PFSK-1 (cell line): ENCODE results near the gene COMTD1.

ENCODE experiments used
- FOXP2 ChIP-seq: optimal IDR thresholded peaks from 2 replicates; pipeline ENCODE3; 2011; ENCODE audit warnings: borderline replicate concordance, control low read depth, inconsistent platforms; ENCODE audit not compliant: insufficient read depth; ENCODE audit errors: extremely low read length, extremely low read depth
- POLR2AphosphoS5 ChIP-seq: IDR thresholded peaks from 2 replicates; pipeline ENCODE4 v1.6.1; 2012; ENCODE audit warnings: low read depth, mild to moderate bottlenecking, control low read depth, low read length, moderate library complexity
- SIN3A ChIP-seq: IDR thresholded peaks from 2 replicates; pipeline ENCODE4 v1.6.1; 2012; ENCODE audit warnings: mild to moderate bottlenecking, low read length, moderate library complexity, borderline replicate concordance; ENCODE audit not compliant: insufficient read depth
- TAF1 ChIP-seq: IDR thresholded peaks from 2 replicates; pipeline ENCODE4 v1.6.1; 2012; ENCODE audit warnings: low read length, control low read depth, borderline replicate concordance; ENCODE audit not compliant: insufficient read depth
- TF ChIP-seq, protein P1 (sequence below), 2 experiments: IDR thresholded peaks; 2 replicates each; pipeline versions ENCODE4 v1.6.1 to v1.8.0; 2011 to 2012; ENCODE audit warnings: low read depth in 2 of 2, low read length in 2 of 2, control low read depth in 1 of 2, inconsistent platforms in 1 of 2, mild to moderate bottlenecking in 1 of 2, moderate library complexity in 1 of 2; ENCODE audit not compliant: insufficient read depth in 1 of 2

COMTD1 gene

GRCh38 chr10:75246506-75246905, 10.7 kb upstream of the COMTD1 start:
- no peak for TF ChIP-seq FOXP2
- TF ChIP-seq SIN3A = no peak
- TF ChIP-seq, protein P1, sequence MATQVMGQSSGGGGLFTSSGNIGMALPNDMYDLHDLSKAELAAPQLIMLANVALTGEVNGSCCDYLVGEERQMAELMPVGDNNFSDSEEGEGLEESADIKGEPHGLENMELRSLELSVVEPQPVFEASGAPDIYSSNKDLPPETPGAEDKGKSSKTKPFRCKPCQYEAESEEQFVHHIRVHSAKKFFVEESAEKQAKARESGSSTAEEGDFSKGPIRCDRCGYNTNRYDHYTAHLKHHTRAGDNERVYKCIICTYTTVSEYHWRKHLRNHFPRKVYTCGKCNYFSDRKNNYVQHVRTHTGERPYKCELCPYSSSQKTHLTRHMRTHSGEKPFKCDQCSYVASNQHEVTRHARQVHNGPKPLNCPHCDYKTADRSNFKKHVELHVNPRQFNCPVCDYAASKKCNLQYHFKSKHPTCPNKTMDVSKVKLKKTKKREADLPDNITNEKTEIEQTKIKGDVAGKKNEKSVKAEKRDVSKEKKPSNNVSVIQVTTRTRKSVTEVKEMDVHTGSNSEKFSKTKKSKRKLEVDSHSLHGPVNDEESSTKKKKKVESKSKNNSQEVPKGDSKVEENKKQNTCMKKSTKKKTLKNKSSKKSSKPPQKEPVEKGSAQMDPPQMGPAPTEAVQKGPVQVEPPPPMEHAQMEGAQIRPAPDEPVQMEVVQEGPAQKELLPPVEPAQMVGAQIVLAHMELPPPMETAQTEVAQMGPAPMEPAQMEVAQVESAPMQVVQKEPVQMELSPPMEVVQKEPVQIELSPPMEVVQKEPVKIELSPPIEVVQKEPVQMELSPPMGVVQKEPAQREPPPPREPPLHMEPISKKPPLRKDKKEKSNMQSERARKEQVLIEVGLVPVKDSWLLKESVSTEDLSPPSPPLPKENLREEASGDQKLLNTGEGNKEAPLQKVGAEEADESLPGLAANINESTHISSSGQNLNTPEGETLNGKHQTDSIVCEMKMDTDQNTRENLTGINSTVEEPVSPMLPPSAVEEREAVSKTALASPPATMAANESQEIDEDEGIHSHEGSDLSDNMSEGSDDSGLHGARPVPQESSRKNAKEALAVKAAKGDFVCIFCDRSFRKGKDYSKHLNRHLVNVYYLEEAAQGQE (IDR thresholded peaks at IDR 0.05; ENCODE audit: insufficient read depth in 1 of 2, low read depth in 2 of 2, low read length in 2 of 2) = no peak
- no peak for TF ChIP-seq POLR2AphosphoS5
- TF ChIP-seq TAF1 = no peak

GRCh38 chr10:75245354-75246250, 9.8 kb upstream of the COMTD1 start:
- no peak for TF ChIP-seq SIN3A
- TF ChIP-seq, protein P1 (IDR thresholded peaks at IDR 0.05; ENCODE audit: insufficient read depth in 1 of 2, low read depth in 2 of 2, low read length in 2 of 2) = no peak
- TF ChIP-seq TAF1 = no peak
- TF ChIP-seq FOXP2 = no peak
- TF ChIP-seq POLR2AphosphoS5 = no peak

DNA sequence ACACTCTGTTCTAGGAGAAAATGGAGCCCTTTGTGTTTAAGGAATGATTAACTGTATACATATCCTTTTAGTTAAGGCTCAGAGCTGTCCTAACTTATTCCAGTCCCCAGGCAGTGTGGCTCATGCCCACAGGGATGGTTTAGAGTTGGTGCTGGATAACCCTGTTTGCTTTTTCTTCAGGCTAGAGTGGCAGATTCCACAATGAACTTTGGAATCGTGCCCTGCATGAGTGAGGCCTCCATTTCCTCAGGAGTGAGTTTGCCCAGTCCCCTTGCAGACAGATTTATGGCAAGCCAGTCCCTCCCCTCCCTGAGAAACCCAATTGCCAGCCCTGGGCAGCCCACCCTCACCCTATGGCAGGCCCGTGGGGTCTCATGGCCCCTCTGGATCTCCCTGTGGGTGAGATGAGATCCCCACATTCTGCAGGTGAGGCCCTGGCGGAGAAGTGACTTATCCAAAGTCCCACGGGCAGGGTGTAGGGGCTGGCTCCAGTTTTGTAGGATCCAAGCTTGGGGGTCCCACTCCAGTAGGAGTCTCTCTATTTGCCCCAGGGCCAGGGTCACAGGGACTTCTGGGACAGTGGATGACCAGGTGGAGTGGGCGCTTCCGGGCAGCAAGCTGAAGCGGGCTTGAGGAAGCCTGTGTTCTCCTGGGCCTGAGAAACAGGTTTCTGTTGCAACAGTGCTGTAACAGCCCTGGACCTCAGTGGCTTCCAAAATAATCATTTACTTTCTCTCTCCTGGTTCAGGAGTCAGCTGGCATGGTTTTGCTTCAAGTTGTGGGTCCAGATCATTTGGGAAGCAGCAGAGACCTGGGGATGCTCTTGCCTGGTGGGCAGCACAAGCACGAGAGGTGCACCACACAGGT, 9.0 kb upstream of the COMTD1 start:
- no peak for TF ChIP-seq SIN3A
- TF ChIP-seq, protein P1 (IDR thresholded peaks at IDR 0.05; ENCODE audit: insufficient read depth in 1 of 2, low read depth in 2 of 2, low read length in 2 of 2) = no peak
- TF ChIP-seq POLR2AphosphoS5 = no peak
- TF ChIP-seq FOXP2 = no peak
- TF ChIP-seq TAF1 = no peak

DNA sequence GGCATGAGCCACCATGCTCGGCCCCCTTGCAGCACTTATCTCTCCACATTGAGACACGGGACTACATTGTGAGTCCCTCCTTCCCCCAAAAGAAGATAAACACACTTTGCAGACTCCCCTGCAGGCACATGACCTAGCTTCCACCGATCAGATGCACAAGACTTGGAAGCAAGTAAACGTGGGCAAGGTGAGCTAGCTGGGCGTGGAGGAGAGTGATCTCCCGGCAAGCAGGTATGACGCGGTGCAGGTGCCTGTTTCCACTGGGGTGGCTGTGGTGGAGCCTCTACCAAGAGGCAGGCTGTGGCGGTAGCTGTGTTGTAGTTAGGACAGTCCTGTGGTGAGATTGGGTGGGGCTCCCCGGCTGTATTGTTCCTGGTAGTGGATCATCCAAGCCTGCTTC, 7.7 kb upstream of the COMTD1 start:
- TF ChIP-seq SIN3A = no peak
- TF ChIP-seq TAF1 = no peak
- TF ChIP-seq, protein P1 (IDR thresholded peaks at IDR 0.05; ENCODE audit: insufficient read depth in 1 of 2, low read depth in 2 of 2, low read length in 2 of 2) = no peak
- no peak for TF ChIP-seq POLR2AphosphoS5
- no peak for TF ChIP-seq FOXP2
